GDM1 (cell line): ENCODE measurements around the gene PLRG1.

ENCODE experiments used
- DNase-seq: peaks from one replicate; lab custom pipeline; 2025; lab: John Stamatoyannopoulos, UW

PLRG1 gene

DNA sequence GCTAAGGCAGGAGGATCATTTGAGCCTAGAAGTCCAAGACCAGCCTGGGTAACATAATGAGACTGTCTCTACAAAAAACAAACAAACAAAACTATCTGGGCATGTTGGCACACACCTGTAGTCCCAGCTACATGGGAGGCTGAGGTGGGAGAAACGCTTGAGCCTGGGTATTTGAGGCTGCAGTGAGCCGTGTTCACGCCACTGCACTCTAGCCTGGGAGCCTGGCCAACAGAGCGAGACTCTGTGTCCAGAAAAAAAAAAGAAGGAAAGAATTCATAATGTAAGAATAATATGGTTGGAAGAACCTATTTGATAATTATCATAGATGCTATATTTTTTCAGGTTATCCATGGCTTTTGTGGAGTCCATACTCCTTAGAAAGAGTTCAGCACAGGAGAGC, 32.6 kb downstream of the PLRG1 start:
- no peak for DNase-seq

- DNase-seq, result no peak
Observed at GRCh38 chr4:154516318-154517029, 33.7 kb downstream of the PLRG1 start.

DNA sequence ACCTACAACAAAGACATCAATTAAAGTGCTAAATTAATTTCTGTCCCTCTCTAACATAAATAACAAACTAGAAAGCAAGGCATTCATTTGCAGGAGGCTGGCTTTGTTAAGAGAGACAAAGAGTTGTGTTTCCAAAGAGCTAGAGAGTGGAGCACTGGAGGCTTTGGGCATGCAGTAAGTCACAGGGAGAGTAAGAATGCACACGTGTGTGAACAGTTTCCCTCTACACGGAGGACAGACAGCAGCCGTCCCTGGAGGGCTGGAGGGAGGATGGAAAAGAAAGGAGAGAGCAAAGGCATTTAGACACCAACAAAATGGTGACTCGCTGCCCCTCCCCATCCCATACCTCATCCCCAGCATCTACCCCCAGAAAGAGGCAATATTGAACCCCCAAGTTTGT, 38.2 kb downstream of the PLRG1 start:
- DNase-seq, result no peak

GRCh38 chr4:154511548-154511947, 38.7 kb downstream of the PLRG1 start:
- DNase-seq, result no peak

- no peak for DNase-seq
Observed at GRCh38 chr4:154507156-154507555, 43.0 kb downstream of the PLRG1 start.

DNA sequence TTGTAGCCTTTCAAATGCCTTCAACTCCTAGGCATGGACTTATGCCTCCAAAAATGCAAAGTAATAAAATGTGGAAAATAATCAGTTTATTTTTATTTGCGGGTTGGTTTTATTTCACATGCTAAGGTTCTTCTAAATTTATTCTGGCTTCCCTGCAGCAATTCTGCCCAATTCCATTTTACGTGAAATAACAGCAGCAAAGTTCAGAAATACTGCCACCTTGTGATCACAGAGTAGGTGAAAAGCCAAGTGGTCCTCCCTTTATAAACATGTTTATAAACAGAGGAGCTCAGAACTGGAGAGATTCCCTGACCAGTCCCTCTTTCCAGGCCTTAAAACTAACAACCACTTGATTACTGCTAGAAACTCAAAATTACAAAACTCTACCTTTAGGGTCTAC, 43.9 kb downstream of the PLRG1 start:
- no peak for DNase-seq

- no peak for DNase-seq
Observed at GRCh38 chr4:154503598-154503997, 46.6 kb downstream of the PLRG1 start.

DNA sequence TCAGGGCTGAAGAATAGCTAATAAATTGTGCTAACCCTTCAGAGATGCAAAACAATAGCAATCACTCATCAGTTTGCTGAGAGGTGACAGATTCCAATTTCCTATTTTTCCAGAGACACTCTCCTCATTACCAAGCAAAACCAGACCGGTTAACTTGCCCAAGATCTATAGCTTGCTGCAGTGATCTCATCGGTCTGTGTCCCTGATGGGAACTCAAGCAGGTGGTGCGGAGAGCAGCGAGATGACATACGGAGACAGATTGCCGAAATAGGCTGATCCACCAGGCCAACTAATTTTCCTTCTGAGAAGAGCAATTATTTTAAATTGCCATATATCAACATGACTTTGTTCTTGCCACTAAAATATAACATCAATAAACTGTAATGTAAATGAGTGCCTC, 48.1 kb downstream of the PLRG1 start:
- DNase-seq, result no peak

DNA sequence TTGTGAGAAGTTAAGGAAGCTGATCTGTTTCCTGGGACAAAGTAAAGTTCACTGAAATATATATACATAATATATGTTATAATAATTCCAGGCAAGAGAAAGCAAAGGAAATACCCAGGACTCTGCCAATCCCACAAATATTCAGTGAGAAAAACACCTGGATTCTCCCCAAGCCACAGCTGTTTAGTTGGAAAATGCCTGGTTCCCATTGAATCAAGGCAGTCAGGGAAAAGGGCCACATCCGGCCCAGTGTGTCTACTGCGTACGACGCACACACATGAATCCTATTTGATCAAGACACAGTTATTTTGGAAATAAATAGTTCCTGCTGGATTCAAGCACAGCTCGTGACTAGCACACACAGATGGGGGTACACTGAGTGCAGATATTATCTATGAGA, 52.3 kb downstream of the PLRG1 start:
- DNase-seq, result no peak

DNA sequence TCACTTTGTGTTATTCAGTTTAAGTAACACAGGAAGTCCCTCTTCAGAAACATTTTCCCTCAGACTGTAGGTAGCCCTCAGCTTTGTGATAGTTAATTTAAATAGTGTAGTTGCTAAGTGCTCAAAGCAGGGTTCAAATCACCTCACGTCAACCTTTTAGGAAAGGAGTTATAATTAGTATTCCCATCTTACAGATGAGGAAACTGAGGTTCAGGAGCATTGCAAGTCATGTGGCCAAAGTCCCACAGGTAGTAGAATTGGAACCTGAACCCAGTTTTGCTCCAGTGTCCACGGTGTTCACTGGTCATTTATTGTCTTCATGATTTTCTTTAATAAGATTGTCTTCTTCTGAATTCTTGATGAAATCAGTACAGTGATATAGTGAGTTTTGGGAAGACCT, 54.3 kb downstream of the PLRG1 start:
- no peak for DNase-seq

- no peak for DNase-seq
Observed at GRCh38 chr4:154492288-154492687, 57.9 kb downstream of the PLRG1 start.

- DNase-seq, result no peak
Observed at GRCh38 chr4:154491341-154492271, 58.6 kb downstream of the PLRG1 start, which contains the start of gene DCHS2. Gene DCHS2 (minus strand): TSS chr4:154491799. CDS start chr4:154491355, 444 bp downstream.

GRCh38 chr4:154490583-154491340, 59.4 kb downstream of the PLRG1 start:
- DNase-seq, result no peak

DNA sequence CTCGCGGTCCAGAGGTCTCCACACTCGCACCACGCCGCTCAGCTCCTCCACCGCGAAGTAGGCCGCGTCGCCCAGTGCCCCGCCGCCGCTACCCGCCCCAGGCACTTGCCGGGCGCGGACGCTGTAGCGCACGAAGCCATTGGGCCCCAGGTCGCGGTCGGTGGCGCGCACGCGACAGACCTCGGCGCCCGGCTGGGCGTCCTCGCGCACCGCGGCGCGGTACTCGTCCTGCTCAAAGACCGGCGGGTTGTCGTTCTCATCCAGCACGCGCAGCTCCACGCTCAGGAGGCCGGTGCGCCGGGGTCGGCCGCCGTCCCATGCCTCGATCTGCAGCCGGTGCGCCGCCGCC, 60.0 kb downstream of the PLRG1 start:
- DNase-seq, result no peak

GRCh38 chr4:154489558-154490233, 60.5 kb downstream of the PLRG1 start:
- DNase-seq, result no peak

GRCh38 chr4:154487145-154487544, 63.1 kb downstream of the PLRG1 start:
- DNase-seq, result no peak

DNA sequence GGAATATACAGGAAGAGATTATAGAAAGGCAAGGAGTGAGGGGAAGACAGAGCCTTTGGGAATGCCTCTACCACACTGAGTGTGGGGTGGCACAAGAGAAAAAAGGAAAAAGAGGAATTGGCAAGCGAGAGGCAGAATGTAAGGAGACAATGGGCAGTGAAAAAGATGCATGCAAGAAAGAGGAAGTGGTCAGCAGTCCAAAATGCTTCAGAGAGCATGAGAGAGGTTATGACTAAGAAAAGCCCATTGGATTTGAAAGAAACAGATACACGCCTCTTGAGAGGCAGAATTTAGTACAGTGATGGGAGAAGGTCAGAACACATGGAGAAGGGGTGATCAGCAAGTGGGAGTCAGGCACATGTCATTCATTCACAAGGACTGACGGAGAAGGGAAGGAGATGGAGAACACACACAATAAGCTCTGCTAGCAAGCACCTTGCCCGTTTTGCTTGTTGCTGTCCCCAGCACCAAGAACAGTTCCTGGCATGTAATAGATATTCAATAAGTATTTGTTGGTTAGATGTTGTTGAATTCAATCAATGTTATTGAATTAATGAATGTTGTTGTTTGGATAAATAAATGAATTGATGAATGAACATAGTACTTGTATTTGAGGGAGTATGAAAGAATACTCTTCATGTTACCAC, 65.0 kb downstream of the PLRG1 start:
- no peak for DNase-seq
